Measurements from ENCODE around the gene NHSL2.
"Not testable (repeated sequence)": the region's sequence is repeated elsewhere in the genome, so short reads cannot be mapped to it uniquely, and the experiment has no call there.

NHSL2 gene
- total RNA-seq = 8.3 reads per million, percentile 28 among the genes with 10 or more reads in this experiment

DNA sequence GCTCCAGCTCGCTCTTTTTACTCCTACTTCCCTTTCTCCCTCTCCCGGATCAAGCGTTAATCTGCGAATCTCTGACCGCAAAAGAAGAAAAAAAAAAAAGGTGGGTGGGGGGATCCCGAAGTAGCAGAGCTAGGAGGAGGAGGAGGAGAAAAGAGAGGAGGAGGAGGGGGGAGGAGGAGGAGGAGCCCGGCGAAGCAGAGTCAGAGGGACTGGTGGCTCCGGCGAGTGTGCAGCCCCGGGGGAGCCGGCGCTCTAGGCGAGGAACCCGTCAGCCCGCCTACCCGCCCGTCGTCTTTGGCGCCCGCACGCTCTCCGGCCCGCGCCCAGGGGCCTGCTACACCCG is at the start of gene NHSL2:
NHSL2 (plus strand) TSS at position 203 of the 343 bp plus-strand sequence.
- no peak for DNase-seq

DNA sequence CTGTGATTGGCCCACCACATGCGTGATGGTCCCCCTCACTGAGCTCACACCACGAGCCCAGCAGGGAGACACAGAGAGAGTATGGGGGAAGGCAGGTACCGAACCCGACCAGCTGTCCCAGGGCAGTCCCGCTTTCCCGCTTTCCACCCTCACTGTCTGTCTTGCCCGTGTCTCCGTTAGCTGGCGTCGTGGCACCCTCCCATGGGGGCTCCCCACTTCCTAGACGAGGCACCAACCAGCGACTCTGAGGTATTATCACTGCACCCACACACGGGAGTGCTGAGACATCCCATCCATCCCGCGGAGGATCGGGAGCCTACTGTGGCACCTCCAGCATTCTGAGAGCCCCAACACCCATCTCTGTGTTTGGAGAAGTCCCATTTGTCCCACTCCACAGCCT is 43.0 kb upstream of the NHSL2 start:
- DNase-seq = no peak

DNA sequence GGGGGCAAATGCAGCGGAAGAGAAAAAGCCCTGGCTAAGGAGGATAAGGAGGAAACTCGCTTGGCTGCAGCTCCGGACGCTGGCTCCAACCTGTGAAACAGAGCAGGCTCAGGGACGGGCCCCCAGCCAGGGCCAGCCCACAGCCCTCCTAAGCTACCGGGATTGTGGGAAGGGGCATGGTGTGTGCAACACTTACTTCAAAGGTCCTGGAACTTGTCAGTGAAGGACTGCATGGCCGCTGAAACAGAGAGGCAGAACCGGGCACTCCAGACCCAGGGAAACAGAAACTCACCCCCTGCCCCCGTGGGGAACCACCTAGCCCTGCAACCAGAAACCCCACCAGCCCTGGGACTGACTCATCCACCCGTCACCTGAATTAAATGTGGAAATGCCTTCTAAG is 41.1 kb upstream of the NHSL2 start:
- DNase-seq = not testable (repeated sequence)

DNA sequence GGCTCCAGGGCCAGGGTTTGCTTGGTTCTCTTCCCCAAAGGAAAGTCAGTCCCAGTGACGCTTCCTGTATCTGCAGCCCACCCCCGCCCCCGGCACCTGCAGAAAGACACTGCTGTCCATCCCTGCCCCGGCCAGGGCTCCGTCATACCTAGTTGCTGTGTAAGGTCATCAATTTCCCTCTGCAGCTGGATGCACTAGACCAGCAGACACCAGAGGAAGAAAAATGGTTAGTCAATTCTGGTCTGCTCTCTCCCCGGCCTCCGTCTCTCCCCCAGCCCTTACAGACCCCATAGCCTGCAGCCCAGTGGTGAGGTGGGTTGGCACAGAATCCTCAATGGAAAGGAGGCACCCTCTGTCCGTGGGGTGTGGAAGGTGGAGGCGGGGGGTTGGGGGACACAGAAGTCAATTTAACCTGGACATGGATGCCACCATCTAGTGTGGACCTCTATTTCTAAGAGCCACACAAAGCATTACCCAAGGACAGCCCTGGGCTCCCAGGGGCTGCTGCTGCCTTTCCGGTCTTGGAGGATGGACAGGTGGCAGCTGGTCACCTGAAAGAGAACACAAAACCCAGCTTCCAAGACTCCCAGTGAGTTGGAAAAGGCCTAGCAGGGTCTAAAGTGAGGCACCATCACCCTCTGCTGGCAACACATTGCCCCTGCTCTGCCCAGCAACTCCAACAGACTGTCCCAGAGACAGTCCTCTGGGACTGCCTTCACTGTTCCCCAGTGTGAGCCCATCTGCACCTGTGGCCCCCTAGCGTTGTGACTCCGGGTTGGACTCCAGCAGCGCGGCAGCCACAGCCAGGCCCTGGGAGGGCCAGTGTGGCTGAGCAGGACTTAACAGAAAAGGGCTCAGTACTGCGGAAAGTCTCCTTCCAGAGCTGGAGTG is 40.2 kb upstream of the NHSL2 start:
- no peak for DNase-seq

DNA sequence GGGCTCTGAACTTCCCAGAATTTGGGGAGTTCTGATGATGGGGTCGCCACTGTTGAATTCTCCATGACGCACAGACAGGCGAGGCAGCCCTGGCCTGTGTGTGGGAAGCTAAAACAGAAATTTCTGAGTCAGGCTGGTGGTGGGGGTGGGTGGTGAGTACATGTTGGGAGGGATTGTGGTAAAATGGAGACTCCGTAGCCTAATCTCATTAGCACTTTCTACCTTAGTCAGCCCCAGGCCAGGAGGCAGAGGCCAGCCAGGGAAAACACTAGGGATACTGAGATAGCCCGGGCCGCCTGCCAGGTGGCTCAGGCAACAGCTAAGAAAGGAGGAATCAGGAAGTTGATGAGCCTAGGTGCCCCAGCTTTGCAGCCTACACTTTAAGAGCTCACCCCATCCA is 39.3 kb upstream of the NHSL2 start:
- no peak for DNase-seq

DNA sequence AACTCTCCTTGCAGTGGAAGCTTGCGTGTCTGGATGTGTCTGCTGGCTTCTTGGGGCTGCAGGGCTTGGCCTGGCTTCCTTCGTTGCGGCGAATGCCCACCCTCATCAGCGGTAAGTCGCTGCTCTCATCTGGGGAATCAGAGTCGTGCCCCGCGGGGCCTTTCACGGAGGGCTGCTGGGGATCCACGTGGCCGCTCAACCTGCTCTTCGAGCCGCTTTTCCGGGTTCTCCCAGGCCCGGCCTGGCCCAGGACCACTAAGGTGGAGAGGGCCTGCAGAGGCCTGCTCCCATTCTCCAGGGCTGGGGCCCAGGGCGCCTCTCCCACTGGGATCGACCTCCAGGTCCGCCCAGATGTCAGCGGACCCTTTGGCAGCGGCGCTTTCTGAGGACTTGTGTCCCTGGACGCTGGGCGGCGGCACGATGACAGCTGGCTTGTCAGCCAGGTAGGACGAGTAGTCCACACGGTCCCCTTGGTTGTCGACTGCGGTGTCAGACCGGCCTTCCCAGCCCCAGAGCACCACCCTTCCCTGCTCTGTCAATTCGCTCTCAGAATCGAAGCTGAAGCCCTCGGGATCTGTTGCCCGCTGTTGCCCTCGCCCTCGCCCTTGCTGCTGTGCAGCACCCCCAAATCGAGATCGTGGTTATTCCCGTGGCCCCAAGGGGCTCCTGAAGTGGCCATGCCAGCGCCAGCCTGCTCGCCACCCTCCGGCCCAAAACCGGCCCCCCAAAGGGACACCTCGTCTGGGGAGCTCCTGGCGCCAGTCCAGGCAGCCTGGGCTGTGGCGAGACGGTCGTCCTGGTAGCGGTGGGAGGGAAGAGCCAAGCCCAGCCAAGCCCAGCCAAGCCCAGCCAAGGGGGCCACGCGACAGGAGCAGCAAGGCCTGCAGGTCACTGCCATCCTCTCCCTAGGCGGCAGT is 37.8 kb upstream of the NHSL2 start:
- DNase-seq = no peak

DNA sequence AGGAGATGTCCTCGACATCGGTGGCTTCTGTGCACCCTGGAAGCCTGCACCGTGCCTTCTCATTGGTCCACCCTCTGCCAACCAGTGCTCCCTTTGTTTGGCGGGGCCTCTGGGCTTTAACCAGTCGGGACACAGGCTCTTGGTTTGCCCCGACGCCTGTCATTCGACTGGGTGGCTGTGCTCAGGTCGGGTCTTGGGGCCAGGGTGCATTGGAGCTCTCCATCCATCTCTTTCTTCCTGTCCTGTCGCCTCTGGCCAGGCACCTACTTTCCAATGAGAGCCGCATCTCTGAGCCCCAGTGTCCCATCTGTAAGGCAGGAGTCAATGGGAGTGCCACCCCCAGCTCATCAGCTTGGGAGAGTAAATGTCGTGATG is 37.2 kb upstream of the NHSL2 start:
- no peak for DNase-seq

DNA sequence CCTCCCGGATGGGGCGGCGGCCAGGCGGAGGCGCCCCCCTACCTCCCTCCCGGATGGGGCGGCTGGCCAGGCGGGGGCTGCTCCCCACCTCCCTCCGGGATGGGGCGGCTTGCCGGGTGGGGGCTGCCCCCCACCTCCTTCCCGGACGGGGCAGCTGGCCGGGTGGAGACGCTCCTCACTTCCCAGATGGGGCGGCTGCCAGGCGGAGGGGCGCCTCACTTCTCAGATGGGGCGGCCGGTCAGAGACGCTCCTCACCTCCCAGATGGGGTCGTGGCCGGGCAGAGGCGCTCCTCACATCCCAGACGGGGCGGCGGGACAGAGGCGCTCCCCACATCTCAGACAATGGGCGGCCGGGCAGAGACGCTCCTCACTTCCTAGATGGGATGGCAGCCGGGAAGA is 33.8 kb upstream of the NHSL2 start:
- DNase-seq = not testable (repeated sequence)

DNA sequence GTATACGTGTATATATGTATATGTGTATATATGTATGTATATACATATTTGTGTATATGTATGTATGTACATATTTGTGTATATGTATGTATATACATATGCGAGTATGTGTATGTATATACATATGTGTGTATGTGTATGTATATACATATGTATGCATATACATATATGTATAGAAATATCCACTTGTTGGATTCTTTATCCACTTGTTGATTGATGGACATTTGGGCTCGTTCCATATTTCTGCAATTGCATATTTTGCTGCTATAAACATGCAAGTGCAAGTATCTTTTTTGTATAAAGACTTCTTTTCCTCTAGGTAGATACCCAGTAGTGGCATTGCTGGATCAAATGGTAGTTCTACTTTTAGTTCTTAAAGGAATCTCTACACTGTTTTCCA is 25.5 kb upstream of the NHSL2 start:
- no peak for DNase-seq

DNA sequence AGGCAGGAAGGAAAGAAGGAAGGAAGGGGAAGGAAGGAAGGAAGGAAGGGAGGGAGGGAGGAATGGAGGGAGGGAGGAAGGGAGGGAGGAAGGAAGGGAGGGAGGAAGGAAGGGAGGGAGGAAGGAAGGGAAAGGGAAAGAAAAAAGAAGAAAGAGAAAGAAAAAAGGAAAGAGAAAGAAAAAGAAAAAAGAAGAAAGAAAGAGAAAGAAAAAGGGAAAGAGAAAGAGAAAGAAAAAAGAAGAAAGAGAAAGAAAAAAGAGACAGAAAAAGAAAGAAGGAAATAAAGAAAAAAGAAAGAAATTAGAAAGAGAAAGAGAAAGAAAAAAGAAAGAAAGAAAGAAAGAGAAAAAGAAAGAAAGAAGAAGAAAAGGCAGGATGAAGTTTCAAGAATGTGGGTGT is 15.0 kb upstream of the NHSL2 start:
- DNase-seq = no peak

DNA sequence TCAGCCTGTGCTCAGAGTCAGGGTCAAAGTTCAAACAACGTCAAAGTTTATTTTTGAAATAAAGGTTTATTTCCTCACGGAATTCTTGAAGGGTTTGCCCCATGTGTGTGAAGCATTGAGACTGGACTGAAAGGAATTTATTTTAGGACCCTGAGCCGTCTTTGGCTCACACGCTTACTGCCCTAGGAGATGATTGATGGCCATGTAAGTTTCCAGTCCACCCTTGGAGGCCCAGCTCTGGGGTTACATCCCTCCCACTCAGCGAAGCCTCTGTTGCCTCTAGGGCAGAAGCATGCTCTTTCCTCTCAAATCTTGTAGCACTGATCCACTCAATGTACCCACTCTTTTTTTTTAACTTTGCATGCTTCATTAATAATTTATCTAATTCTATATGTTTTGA is 4.5 kb upstream of the NHSL2 start:
- DNase-seq = no peak

DNA sequence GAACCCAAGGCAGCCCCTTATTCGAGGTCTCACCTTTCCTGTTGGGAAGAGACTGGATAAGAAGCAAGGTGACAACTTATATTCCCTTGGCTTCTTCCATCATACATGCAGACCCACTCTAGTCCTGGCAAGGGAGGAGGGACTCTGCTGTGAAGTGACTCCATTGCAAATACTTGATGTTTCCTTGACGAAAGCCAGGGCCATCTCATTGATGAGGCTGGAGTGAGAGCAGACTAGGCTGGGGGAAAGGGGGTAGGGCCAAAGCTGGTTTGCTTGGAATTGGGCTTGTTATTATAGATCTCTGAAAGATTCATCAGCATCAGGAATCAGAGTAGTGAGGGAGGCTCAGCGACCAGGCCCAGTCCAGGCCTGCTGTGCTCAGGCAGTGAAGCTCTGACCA is 2.3 kb upstream of the NHSL2 start:
- no peak for DNase-seq

DNA sequence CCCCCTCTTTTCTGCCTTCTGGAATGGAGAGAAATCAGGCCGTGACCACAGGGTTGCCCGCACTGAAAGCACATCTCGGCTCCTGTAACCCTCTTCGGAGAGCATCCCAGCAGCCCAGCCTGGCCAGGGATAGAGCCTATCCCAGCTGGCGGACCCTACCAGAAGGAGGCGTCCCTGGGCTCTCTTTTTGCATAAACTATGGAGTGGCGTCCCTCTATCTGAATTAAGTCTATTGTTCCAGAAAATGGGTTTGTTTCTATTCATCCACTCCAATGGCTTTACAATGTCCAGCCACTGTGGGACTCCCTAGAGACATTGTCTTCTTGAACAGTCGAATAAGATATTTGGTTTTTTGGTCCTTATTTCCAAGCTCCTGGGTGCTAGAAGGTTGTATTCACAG is 689 bp upstream of the NHSL2 start:
- no peak for DNase-seq

DNA sequence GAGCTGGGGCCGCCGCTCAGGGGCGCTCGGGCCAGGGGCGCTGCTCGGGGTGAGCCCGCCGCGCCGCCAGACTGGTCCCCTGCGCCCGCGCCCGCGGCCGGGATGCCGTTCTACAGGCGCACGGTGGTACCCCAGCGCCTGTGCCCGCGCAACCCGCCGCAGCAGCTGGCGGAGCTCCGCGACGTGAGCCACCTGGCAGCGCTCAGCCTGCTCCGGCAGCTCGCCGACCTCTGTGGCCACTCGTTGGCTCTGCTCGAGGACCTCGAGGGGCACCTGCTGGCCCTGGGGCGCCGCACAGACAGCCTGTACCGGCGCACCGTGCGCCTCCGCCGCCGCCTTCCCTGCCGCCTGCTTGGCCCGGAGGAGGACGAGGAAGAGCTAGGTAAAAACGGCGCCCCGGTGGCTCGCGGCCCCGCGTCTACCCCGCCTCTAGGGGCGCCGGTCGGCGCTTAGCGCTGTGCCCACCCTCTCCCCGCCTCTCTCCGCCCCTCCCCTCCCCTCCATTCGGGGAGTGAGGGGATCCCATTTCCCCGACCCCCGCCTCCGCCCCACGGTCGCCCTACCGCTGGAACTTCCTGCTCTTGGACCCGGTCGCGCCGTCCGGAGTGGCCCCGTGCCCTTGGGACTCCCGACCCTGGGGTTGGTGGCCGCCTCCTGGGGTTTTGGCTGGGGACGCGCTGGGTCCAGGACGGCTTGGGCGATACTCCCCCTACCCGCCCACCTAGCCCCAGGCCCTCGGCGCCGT is 513 bp downstream of the NHSL2 start:
- no peak for DNase-seq

DNA sequence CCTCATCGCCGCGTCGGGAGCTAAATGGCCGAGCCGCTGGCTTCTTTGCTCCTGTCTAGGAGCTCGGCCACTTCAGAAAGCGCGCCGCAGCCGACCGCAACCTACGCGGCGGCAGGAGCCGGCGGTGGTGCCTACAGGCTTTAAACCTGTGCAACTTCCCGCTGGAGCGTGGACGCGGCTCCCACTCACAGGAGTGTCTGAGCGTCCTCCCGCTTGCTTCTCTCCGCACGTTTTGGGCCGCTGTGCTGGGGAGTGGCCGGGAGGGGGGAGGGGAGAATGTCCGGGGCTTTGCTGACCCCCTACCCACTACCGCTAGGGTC is 1.0 kb downstream of the NHSL2 start:
- DNase-seq = no peak

DNA sequence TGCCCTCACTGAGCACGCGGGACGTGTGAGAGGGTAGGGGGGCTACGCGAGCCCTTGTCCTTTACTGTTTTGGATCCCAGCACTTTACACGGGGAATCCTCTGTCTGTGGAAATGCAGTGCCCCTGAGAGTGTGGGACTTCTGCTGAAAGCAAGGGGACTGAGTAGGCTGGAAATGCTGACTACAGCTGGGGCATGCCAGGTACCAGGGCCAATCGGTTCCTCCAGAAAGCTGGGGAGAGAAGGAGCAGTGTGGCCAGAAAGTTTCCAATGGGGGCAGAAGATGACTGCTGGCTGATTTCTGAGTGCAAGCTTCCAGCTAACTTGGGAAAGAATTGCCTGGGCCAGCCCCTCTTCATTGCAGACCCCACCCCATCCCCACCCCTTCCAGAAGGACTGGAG is 1.5 kb downstream of the NHSL2 start:
- no peak for DNase-seq

DNA sequence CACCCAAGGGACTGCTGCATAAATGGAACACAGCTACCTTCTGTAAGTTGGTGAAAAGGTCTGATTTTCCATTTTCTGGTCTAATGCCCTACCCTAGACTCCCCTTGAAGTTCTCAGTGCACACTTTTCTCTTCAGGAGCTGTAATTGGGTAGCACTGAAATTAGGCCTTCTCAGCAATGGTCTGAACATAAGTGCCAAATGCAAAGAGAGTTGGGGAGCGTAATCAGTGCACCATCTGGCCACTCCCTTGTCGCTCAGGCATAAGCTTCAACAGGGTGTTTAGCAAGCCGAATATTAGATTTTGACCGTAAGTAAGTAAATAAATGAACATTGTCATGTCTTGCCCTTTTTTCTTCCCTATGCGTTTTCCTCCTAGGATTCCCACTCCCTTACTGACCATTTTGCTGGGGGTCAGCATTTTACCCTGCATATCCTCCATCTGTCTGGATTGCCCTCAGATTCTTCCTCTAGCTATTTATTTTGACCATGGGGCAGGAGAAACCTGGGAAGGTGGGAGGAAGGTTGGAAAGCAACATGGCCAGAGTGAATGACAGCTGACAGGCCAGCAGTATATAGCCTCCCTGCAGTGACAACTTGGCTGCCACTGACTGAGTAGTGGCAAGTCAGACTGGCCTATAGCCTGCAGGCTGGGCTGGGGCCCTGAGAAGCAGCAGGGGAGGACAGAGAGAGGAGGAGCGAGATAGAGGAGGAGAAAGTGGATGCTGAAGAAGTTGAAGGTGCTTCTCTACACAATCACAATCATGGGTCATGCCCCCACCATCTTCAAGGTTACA is 2.7 kb downstream of the NHSL2 start:
- no peak for DNase-seq

DNA sequence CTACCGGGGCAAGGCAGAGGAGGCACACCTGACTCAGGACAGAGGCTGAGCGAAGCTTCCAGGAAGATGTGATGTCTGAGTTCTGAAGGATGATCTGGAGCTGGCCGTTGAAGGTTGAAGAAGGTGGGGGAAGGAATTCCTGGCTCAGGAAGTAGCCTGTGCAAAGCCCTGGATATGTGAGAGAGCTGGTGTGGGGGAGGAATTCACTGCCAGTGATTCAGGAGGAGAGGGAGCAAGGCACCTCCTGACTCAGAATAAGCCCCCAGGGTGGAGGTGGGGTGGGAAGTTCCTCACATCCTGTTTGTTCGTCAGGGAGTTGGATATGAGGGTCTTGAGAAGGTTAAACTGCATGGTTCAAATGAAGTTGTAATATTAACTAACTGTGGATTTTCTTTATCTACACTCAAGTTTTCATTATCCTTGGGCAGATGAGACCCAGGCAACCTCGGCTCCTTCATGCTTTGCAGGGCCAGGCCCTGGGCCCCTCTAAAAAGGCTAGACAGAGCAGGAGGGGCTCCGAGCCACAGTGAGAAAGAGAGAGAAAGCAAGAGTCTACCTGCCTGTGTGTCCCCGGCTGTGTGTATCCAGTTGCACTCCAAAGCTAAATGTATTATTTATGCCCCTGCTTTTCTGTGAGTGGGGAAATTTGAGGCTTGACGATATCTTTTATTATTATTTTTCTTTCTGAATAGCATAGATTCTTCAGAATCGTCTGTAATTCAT is 7.1 kb downstream of the NHSL2 start:
- no peak for DNase-seq

DNA sequence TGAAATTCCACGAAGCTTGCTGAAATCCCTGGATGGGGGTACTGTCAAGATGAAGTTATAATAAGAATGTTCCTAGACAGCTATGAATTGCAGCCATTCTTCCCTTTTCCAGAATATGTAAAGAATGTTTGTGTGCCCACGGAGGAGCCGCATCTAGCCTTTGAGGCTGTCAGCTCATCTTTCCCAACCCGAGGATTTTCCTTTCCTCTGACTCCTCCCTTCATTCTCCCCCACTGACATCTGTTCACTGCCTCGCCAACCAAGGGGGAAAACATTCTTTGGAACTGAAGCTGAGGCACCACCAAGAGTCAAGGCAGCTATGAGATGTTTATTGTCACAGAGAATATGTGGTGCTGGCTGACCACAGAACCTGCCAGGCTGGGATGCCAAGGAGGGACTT is 8.8 kb downstream of the NHSL2 start:
- no peak for DNase-seq

DNA sequence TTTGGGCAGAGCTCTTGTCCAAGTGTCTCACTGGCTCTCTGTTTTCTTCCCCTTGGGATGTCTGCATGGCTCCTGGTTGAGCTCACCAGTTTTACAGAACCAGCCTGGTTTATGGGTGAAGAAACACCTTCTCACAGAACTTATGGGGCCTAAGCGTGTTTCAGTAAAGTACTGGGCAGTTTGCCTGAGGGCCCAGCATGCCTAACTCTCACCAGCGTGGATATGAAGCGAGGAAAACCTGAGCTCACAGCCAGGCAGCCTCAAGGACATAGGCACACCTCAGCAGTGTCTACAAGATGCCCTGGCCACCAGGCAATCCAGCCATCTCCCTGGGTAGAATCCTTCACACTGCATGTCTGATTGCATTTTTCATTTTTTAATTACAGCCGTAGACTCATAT is 9.2 kb downstream of the NHSL2 start:
- DNase-seq = no peak

DNA sequence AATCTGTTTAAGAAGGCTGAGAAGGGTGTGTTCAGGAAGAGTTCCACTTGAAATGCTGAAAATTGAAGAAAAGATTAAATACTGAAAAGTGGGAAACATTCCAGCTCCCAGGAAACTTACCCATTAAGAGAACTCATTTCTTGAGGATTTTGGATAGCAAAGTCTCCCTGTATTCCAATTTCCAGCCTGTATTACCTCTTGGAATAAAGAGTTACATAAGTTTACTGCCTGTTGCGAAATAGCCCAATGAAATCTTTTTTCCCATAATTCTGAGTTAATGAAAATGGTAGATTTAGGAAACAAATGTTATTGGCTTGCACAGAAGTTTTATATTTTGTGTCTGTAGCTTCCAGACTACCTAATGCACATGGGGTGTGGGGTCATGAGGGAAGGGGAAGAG is 12.0 kb downstream of the NHSL2 start:
- DNase-seq = no peak

DNA sequence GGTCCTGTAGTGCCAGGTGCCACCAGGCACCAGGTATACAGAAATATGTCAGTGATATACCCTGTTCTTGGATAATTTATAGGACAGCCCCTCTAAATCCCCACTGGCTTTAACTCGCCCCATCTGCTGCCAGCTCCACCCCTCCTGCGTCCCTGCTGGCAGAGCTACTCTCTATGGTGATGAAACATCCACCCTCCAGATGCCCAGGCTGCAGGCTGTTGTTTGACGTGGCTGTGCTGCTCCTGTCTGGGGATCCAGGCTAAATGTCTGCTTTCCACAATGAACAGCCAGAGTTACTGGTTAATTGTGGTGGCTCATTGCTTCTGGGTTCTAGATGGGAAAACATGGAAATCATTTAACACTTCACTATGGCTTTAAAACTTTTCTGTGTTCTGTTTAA is 12.9 kb downstream of the NHSL2 start:
- no peak for DNase-seq
